ENCODE measurements around the gene SNX21.
A peak's percentile ranks its signal among the peaks of the same experiment; 100 is the strongest.
"Not testable (repeated sequence)": the region's sequence is repeated elsewhere in the genome, so short reads cannot be mapped to it uniquely, and the experiment has no call there.

Gene SNX21

DNA sequence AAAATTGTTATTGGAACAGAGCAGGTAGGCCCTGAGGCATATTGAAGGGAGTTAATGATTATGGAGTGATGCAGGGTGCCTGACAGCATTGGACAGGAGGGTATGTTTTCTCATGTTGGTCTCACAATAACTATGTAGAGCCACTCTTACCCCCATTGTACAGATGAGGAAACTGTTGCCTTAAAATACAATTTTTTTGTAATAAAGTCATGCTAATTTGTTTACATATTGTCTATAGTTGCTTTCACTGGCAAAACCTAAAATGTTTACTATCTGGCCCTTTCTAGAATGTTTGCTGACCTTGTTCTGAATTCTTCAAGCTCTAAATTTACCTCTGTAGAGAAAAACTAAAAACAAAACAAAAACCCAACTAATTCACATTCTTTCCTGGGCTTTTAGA, 17.9 kb downstream of the SNX21 start:
- DNase-seq, result no peak

DNA sequence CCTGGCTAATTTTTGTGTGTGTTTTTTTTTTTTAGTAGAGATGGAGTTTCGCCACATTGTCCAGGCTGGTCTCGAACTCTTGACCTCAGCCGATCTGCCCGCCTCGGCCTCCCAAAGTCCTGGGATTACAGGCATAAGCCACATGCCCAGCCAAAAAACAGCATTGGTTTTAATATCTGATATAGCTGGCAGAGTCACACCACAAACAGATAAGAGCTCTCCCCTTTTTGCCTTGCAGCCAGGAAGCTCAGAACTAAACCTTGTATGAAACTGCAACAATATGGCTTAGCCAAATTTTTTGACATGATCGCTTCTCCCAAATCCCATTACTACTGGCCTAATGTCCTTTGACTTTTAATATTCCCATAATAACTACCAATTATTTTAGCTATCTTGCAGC, 18.7 kb downstream of the SNX21 start:
- DNase-seq, result no peak

DNA sequence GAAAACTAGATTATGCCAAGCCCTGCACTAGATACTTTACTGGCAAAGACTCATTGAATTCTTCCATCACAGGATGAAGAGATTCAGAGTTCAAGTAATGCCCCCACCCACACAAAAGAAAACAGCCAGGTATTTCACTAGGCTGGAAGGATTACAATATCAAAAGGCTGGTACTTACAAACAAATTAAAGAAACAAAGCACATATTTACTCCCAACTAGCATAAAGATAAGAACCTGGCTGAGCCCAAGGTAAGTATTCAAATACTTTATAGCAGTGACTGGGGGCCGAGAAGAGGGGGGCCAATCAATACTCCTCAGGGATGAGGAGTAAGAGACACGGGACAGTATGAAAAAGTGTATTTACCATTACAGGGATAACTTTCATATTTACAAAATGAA, 19.9 kb downstream of the SNX21 start:
- DNase-seq, result no peak

DNA sequence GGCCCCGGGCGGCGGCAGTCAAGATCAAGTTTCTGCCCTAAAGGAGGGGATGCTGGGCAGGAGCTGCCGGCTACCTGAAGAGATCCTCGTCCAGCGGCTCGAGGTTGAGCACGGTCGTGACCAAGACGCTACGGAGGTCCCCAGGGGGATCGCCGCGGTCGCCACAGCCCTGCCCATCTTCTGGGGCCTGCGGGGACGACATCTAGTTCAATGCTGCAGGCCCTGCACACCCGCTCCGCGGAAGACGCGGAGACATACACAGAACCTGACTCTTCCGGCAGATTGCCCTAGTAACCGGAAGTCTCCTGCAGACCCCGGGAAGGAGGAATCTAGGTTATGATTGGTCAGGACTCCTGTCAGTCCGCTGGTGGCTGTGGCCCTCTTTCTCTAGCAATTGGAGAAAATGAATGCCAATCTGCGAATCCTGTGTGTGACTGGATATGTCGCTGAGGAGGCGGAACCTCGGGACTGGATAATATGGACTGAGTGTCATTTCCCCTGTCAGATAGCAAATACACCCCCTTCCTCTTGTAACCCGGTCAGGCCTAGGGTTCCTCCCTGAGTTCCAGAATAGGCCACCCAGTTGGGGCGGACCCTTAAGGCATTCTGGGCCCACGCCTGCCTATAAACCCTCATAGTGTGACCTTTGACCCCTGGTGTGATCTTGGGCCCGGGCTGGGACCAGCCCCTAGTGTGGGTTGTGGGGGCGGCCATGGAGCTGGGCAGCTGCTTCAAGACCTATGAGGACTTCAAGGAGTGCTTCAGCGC, 23.7 kb downstream of the SNX21 start, which contains the start of the genes ACOT8 and ZSWIM3:
TSS of gene ACOT8 (minus strand) at position 279 of the 768 bp plus-strand sequence. CDS start at position 202, 77 bp downstream.
TSS of gene ZSWIM3 (plus strand) at position 501 of the 768 bp plus-strand sequence. CDS start at position 713, 212 bp downstream.
- peak; percentile 99 for DNase-seq

DNA sequence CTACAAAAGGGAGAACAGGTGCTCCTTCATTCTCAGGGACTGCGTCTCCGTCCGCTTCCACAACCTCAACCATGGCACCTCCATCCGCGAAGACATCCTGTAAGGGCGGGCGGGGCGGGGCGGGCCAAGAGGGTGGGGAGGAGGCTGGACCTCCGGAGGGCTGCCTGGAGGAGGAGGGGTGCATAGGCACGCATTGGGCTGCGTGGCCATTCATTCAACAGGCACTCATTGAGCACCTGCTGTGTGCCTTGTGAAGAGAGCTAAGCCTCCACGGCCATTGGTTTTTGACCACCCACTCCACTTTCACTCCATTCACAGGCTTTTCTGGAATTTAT, 24.2 kb downstream of the SNX21 start:
- DNase-seq, result no peak

DNA sequence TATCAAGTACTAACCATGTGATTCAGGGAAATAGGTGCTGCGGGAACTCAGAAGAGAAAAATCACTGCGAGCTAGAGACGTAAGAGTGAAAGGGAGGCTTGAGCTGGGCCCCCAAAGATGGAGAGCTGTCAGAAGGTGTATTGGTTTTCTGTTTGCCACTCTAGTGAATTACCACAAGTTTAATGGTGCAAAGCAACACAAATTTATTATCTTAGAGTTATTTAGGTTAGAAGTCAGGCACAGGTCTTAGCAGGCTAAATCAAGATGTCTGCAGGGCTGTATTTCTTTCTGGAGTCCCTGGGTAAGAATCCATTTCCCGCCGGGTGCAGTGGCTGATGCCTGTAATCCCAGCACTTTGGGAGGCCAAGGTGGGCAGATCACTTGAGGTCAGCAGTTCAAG, 26.3 kb downstream of the SNX21 start:
- no peak for DNase-seq

DNA sequence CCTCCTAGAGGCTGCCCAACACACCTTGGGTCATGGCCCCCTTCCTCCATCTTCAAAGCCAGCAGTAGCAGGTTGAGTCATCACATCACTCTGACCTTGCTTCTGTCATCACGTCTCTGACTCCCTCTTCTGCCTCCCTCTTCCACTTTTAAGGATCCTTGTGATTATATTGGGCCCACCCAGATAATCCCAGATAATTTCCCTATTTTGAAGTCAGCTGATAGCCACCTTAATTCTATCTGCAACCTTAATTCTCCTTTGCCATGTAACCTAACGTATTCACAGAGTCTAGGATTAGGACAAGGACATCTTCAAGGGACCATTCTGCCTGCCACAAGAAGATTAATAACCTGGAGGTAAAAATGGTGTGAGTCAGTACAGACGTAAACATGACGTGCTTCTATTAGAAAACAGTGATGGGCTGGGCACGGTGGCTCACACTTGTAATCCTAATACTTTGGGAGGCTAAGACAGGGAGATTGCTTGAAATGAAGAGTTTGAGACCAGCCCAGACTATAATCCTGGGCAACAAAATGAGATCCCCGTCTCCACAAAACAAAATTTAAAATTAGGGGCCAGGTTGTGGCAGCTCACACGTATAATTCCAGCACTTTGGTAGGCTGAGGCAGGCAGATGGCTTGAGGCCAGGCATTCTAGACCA, 27.1 kb downstream of the SNX21 start:
- no peak for DNase-seq

DNA sequence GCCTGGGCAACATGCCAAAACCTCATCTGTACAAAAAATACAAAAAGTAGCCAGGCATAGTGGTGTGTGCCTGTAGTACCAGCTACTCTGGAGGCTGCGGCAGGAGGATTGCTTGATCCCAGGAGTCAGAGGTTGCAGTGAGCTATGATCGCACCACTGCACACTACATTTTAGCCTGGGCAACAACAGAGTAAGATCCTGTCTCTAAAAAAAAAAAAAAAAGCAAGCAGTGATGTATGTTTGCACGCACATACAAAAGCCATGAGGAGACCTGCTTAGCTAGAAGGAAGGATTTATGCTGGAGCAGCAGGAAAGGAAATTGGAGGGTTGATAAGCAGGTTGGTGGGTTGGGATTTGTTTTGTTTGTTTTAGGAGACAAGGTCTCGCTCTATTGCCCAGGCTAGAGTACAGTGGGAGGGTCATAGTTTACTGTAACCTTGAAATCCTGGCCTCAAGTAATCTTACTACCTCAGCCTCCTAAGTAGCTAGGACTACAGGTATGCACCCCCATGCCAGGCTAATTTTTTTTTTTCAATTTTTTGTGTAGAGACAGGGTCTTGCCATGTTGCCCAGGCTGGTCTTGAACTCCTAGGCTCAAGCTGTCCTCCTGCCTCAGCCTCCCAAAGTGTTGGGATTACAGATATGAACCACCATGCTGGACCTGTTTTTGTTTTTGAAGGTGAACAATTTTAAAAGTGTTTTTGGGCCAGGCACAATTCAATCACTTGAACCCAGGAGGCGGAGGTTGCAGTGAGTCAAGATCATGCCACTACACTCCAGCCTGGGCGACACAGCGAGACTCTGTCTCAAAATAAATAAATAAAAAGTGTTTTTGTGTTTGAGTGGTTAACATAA, 27.8 kb downstream of the SNX21 start:
- DNase-seq, result peak; percentile 51

DNA sequence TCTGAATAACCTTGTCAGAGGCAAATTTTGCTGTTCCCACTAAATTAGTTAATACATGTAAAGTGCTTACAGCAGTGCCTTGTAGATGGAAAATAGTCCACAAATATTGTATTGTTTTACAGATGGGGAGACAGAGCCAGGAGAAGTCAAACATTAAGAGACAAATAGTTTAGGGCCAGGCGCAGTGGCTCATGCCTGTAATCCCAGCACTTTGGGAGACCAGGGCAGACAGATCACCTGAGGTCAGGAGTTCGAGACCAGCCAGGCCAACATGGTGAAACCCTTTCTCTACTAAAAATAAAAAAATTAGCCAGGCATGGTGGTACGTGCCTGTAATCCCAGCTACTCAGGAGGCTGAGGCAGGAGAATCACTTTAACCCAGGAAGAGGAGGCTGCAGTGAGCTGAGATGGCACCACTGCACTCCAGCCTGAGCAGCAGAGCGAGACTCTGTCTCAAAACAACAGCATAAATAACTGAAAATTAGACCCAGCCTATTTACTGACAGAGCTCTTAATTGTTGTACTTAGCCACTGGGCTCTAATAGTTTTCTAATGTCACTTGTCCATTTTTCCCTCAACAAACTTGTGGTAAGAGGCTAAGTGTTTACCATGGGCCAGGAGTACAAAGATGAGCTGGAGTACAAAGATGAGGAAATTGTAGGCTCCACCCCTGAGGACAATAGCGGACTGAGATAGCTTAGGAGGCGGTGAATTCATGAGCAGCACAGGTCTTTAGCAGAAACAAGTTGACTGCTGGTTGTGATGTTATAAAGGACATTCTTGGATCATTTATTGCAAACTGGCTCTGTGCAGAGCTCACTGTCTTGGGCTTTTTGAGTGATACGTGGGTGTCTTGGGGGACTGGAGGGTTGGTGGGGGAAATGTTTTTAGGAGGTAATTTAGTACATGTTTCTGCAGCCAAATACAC, 30.2 kb downstream of the SNX21 start:
- no peak for DNase-seq

DNA sequence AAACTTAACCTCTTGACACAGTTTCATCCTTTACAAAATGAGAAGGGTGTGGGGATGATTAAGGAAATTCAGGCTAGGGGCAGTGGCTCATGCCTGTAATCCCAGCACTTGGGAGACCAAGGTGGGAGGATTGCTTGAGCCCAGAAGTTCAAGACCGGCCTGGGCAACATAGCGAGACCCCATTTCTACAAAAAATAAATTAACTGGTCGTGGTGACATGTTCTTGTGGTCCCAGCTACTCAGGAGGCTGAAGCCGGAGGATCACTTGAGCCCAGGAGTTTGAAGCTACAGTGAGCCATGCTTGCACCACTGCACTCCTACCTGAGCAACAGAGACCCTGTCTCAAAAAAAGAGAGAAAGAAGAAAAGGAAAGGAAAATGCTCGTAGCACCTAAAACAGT, 32.9 kb downstream of the SNX21 start:
- DNase-seq, result no peak

DNA sequence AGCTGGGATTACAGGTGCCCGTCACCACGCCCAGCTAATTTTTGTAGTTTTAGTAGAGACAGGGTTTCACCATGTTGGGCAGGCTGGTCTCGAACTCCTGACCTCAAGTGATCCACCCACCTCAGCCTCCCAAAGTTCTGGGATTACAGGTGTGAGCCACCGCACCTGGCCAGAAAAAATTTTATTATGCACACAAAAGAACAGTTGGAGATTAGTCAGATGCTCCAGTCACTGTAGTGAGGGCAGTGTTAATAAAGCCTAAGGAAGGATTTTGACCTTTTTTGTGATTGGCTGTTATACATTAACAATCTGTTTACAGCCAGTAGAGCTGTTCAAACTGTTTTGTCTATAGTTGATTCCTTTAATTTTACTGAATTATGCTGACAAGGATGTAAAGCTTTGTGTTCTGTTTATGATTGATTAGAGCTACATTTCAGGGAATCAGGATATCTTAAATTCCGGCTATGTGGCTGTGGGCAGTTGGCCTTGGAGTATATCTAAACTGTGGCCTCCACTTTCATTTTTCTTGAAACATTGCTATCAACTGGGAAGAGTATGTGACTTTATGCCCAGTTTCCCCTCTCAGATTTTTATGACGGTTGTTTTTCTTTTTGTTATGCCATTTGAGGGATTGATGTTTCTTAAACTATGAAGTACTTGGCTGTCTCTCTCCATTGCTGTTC, 33.7 kb downstream of the SNX21 start:
- DNase-seq, result no peak

DNA sequence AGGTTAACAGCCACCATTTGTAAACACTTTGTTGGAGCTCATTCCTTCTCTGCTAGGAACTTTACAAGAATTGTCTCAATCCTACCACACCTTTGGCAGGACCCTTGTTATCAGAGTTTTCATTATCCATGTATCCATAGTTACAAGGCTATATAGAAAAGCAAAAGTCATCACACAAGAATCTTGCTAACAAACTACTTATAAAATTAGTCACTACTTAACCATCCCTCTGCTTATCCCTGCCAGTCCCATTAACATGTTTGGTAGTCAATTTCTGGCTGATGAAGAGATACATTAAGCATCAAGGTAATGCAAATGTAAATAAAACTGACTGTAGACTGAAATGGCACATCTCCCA, 34.2 kb downstream of the SNX21 start:
- DNase-seq, result no peak

DNA sequence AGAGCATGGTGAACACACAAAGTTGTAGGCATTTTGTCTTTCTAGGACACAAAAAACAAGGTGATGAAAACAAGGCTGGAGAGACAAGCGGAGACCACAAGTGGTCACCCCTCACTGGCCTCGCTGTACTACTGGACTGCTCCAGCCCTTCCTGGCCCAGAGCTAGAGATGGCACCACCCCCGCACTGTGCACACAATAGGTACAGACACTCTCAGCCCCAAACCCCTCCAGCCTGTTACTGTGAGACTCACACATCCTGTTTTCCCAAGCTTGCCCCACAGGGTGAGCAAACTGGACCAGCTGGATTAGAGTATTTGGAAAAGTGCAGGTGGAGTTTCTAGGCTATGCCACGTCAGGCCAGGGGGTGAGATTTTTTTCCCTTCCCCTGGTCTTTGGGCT, 39.0 kb downstream of the SNX21 start:
- no peak for DNase-seq

DNA sequence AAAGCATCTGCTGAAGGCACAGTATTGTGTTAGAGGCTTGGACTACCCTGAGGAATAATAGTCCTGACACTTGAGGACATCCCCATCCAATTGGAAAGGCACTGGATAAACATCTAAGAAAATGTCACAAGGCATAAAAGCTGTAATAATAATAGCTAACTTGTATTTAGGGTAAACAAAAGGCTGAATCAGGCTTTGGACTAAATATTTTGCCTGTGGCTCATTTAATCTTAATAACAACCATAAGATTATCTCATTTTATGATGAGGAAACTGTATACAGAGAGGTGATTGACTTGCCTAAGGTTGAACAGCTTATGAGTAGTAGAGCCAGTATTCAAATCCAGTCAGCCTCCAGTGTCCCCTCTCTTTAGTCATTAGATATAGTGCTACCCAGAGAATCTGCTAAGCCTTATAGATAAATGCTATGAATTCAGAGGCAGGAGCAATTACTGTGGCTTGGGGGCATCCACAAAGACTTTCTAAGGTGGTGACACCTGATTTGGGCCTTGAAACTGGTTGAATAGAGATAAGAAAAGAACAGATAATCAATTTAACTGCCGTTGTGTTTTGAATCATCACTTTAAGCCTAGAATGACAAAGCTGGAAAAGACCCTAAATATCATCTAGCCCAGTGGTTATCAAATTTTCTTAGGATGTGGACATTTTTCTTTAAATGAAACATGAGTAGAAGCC, 40.0 kb downstream of the SNX21 start:
- DNase-seq, result no peak

DNA sequence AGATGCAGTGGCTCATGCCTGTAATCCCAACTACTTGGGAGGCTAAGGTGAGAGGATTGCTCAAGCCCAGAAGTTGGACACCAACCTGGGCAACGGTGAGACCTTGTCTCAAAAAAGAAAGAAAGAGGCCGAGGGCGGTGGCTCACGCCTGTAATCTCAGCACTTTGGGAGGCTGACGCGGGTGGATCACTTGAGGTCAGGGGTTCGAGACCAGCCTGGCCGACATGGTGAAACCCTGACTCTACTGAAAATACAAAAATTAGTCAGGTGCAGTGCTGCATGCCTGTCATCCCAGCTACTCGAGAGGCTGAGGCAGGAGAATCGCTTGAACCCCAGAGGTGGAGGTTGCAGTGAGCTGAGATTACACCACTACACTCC, 40.5 kb downstream of the SNX21 start:
- DNase-seq, result not testable (repeated sequence)

DNA sequence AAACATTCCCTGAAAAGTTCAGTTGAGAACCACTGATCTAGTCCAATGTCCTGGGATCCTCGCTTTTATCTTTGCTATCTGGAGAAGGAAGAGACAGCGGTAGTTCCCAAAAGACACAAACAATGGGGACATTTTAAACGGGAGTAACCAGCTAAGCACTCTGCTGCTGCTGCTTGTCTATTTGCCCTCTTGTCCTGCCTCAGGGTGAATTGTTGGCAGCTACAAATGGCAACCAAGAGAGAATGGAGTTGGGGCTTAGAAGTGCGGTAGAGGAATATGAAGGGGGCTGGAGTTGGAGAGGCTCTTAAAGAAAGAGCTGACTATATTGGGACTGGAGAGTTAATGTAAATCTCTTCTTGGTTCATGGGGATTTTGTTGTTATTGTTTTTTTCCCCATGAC, 41.0 kb downstream of the SNX21 start:
- no peak for DNase-seq

DNA sequence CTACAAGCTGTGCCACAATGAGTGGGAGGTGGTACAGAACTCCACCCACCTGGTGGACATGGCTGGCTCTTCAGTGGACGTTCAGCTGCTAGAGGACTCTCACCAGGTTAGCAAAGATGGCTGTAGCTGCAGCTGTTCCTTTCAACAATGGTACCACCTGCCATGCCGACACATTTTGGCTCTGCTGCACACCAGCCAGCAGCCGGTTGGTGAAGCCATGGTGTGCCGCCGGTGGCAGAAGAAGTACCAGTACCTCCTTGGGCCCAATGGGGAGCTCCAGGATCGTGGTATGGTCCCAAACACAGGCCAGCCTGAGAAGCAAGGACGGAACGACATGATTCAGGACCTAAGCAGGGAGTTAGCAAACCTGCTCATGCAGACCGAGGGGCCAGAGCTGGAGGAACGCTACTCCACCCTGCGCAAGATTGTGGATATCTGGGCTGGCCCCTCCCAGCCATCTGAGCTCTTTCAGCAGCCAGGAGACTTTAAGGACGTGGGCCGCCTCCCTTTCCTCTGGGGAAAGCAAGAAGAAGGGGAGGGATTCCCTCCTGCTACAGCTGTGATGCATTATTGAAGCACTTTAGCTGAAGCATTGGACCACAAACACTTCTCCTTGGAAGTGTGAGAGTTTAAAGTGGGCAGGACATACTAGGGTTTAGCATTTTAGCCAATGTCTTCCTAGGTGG, 44.6 kb downstream of the SNX21 start:
- DNase-seq, result no peak

DNA sequence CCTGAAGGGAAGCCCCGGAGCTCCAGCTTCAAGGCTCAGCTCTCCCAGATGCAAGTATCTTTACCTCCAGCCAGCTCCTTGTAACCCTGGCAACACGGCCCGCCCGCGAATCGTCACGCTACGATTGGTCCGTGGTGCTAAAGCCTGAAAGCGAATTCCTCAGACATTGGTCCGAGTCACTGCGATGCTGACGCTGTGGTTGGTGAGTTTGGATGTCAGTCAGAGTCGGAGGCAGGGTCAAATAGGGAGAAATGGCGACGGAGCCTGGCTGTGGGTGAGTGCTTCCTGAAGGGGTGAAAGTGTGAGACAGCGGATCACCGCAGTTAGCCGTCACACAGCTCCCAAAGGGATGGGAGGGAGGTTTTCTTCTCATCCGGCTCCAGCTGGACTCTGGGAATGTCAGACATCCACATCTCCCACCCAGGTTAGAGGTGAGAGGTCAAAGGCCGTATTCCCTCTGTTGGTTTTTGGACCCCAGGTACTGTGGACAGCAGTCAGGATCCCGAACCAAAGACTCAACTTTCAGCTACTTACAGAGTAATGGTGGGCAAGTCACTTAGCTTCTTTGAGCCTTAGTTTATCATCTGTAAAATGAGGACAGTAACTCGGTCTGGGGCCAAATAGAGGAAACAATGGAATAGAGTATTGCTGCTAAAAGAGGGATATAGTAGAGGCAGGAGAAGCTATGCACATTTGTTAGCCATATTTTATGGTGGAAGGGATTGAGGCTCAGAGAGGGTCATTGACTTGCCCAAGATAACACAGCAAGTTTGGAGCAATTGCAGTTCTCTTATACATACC, 47.6 kb downstream of the SNX21 start, which contains the start of gene ZSWIM1:
TSS of gene ZSWIM1 (plus strand) at position 240 of the 801 bp plus-strand sequence. CDS start 1,366 bp downstream, outside the sequence.
- peak; percentile 96 for DNase-seq

DNA sequence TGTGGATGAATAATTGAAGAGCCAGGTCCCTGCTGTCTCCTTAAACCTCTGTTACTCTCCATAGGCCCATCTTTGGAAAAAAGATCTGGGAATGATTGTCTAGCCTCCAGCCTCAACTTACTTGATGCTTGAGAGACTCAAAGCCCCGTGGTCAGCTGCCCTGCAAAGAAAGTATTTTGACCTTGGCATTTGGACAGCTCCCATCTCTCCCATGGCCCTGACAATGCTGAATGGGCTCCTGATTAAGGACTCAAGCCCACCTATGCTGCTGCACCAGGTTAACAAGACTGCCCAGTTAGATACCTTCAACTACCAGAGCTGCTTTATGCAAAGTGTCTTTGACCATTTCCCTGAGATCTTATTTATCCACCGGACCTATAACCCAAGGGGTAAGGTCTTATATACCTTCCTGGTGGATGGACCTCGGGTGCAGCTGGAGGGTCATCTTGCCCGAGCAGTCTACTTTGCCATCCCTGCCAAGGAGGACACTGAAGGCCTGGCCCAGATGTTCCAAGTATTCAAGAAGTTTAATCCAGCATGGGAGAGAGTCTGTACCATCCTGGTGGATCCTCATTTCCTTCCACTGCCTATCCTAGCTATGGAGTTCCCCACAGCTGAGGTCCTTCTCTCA, 49.0 kb downstream of the SNX21 start:
- DNase-seq, result no peak
